ENCODE measurements around the gene ZMYND8. TPM values are rescaled to one million over a fixed set of nuclear protein-coding genes. Genes with fewer than 3 reads are reported as not detected.

Gene ZMYND8
- total and polyA plus RNA-seq, 10 of the 15 experiments (the other 5 are each of a cell fraction or from before 2014, with no cell fraction given): 12.9 to 54.8 (median 23.1) TPM

DNA sequence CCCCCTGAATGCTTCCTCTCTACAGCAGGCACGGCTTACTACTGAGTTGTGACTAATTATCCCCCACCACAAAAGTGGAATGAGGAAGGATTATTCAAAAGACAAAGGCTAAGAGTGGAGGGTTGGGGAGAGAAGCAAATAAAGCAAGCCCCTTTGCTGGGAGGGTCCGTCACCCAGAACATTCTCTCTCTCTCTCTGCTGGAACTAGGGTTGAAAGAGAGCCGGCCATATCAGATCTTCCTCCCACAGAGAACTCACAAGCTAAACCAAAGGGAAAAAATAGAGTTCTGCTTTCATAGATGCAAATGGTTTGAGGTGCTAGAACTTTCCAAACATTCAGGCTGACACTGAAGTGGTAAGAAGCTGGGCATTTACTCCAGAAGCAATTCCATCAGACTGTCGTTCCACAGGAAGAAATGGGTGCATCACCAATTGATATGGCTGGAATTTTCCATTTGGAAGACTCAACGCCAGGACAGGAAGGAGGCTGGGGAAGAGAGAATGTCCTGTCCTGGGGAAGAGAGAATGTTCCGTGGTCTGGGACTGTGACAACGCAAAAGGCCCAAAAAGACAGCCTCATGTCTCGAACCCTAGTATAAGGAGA is 7.9 kb downstream of the ZMYND8 start (continued):
- TF ChIP-seq, protein P1, sequence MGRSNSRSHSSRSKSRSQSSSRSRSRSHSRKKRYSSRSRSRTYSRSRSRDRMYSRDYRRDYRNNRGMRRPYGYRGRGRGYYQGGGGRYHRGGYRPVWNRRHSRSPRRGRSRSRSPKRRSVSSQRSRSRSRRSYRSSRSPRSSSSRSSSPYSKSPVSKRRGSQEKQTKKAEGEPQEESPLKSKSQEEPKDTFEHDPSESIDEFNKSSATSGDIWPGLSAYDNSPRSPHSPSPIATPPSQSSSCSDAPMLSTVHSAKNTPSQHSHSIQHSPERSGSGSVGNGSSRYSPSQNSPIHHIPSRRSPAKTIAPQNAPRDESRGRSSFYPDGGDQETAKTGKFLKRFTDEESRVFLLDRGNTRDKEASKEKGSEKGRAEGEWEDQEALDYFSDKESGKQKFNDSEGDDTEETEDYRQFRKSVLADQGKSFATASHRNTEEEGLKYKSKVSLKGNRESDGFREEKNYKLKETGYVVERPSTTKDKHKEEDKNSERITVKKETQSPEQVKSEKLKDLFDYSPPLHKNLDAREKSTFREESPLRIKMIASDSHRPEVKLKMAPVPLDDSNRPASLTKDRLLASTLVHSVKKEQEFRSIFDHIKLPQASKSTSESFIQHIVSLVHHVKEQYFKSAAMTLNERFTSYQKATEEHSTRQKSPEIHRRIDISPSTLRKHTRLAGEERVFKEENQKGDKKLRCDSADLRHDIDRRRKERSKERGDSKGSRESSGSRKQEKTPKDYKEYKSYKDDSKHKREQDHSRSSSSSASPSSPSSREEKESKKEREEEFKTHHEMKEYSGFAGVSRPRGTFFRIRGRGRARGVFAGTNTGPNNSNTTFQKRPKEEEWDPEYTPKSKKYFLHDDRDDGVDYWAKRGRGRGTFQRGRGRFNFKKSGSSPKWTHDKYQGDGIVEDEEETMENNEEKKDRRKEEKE (IDR thresholded peaks at IDR 0.05): no peak
- no peak for TF ChIP-seq NFIC (IDR thresholded peaks at IDR 0.05; ENCODE audit: low read depth, low read length)
- TF ChIP-seq SIN3A (IDR thresholded peaks at IDR 0.05; ENCODE audit: low read depth, low read length): no peak
- TF ChIP-seq MYB (IDR thresholded peaks at IDR 0.05; ENCODE audit: borderline replicate concordance, low read depth, low read length): no peak
- TF ChIP-seq RCOR1 (conservative IDR thresholded peaks at IDR 0.05; ENCODE audit: low read depth, low read length): no peak
- TF ChIP-seq EED (IDR thresholded peaks at IDR 0.05; ENCODE audit: low read depth): 0 out of 2 replicates have a peak, but pooled peaks have one; percentile 23
- TF ChIP-seq, protein P2, sequence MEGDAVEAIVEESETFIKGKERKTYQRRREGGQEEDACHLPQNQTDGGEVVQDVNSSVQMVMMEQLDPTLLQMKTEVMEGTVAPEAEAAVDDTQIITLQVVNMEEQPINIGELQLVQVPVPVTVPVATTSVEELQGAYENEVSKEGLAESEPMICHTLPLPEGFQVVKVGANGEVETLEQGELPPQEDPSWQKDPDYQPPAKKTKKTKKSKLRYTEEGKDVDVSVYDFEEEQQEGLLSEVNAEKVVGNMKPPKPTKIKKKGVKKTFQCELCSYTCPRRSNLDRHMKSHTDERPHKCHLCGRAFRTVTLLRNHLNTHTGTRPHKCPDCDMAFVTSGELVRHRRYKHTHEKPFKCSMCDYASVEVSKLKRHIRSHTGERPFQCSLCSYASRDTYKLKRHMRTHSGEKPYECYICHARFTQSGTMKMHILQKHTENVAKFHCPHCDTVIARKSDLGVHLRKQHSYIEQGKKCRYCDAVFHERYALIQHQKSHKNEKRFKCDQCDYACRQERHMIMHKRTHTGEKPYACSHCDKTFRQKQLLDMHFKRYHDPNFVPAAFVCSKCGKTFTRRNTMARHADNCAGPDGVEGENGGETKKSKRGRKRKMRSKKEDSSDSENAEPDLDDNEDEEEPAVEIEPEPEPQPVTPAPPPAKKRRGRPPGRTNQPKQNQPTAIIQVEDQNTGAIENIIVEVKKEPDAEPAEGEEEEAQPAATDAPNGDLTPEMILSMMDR (IDR thresholded peaks at IDR 0.05 in 2 of 3, conservative IDR thresholded peaks at IDR 0.05 in 1 of 3; ENCODE audit: control insufficient read depth in 2 of 3, extremely low read depth in 1 of 3, insufficient read depth in 1 of 3, low read depth in 3 of 3, low read length in 3 of 3): no peak
- TF ChIP-seq, protein P3, sequence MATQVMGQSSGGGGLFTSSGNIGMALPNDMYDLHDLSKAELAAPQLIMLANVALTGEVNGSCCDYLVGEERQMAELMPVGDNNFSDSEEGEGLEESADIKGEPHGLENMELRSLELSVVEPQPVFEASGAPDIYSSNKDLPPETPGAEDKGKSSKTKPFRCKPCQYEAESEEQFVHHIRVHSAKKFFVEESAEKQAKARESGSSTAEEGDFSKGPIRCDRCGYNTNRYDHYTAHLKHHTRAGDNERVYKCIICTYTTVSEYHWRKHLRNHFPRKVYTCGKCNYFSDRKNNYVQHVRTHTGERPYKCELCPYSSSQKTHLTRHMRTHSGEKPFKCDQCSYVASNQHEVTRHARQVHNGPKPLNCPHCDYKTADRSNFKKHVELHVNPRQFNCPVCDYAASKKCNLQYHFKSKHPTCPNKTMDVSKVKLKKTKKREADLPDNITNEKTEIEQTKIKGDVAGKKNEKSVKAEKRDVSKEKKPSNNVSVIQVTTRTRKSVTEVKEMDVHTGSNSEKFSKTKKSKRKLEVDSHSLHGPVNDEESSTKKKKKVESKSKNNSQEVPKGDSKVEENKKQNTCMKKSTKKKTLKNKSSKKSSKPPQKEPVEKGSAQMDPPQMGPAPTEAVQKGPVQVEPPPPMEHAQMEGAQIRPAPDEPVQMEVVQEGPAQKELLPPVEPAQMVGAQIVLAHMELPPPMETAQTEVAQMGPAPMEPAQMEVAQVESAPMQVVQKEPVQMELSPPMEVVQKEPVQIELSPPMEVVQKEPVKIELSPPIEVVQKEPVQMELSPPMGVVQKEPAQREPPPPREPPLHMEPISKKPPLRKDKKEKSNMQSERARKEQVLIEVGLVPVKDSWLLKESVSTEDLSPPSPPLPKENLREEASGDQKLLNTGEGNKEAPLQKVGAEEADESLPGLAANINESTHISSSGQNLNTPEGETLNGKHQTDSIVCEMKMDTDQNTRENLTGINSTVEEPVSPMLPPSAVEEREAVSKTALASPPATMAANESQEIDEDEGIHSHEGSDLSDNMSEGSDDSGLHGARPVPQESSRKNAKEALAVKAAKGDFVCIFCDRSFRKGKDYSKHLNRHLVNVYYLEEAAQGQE (IDR thresholded peaks at IDR 0.05; ENCODE audit: low read depth, low read length): no peak
- TF ChIP-seq ZNF622 (IDR thresholded peaks at IDR 0.05): no peak

All from GM12878 (cell line).